Measurements from ENCODE around the gene HSD17B11. TPM values are rescaled to one million over a fixed set of nuclear protein-coding genes. Genes with fewer than 3 reads are reported as not detected.
"Not testable (repeated sequence)": the region's sequence is repeated elsewhere in the genome, so short reads cannot be mapped to it uniquely, and the experiment has no call there.

The HSD17B11 gene
- total and polyA plus RNA-seq, 2 of the 8 experiments (the other 6 are each of a cell fraction or from before 2014, with no cell fraction given): 6.0 to 9.0 TPM

DNA sequence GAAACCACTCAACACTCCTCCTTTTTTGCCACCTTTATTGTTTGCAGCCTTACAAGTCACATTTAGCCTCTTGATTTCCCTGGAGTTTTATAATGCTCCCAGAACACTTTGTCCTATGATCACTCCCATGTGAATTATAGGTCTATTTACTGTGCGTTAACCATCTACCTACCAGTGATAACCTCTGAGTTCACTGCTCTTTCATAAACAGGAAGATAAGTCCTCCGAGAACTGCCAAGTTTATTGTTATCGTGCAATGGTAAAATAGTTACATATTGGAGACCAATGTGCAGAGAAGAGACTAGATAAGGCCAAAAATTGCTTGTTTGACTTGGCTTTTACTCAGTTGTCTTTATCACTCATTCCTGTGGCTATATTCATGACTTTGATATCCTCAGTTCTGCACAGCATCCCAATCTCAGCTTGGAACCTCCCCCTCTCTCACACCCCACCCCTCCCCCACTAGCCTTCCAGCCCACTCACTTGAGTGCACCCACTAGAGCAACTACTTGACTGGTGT, 18.5 kb upstream of the HSD17B11 start (continued):
- TF ChIP-seq, protein P1, sequence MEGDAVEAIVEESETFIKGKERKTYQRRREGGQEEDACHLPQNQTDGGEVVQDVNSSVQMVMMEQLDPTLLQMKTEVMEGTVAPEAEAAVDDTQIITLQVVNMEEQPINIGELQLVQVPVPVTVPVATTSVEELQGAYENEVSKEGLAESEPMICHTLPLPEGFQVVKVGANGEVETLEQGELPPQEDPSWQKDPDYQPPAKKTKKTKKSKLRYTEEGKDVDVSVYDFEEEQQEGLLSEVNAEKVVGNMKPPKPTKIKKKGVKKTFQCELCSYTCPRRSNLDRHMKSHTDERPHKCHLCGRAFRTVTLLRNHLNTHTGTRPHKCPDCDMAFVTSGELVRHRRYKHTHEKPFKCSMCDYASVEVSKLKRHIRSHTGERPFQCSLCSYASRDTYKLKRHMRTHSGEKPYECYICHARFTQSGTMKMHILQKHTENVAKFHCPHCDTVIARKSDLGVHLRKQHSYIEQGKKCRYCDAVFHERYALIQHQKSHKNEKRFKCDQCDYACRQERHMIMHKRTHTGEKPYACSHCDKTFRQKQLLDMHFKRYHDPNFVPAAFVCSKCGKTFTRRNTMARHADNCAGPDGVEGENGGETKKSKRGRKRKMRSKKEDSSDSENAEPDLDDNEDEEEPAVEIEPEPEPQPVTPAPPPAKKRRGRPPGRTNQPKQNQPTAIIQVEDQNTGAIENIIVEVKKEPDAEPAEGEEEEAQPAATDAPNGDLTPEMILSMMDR (IDR thresholded peaks at IDR 0.05; ENCODE audit: control extremely low read depth in 1 of 3, insufficient read depth in 1 of 3, low read depth in 1 of 3, low read length in 3 of 3): no peak
- no peak for TF ChIP-seq SP2 (IDR thresholded peaks at IDR 0.05; ENCODE audit: low read length)

DNA sequence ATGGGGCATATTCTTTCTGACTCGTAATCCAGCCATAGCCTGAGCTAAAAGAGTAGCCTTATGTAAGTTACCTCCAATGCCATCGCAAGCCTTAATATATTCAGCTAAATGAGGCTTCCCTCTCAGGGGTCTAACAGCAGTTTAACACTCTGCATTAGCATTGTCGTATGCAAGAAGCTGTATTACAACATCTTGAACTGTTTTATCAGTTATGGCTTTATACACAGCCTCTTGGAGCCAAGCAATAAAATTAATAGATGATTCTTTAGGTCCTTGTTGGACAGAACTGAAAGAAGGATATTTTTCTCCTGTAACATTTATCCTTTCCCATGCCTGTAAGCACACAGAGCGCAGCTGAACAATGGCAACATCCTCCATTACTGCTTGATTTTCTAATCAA, 15.9 kb upstream of the HSD17B11 start:
- not testable (repeated sequence) for H3K4me1 ChIP-seq (replicated peaks in 1 of 4; ENCODE audit: control insufficient read depth in 3 of 4, insufficient read depth in 4 of 4, low read length in 3 of 4); H4K8ac ChIP-seq (ENCODE audit: extremely low read depth, insufficient read depth, low read length); H3K36me3 ChIP-seq (ENCODE audit: control insufficient read depth in 2 of 4, insufficient read depth in 4 of 4, low read length in 3 of 4); H3K4me2 ChIP-seq (ENCODE audit: insufficient read depth in 1 of 2, low read depth in 2 of 2, low read length in 2 of 2); H3K4me3 ChIP-seq (ENCODE audit: extremely low read depth in 1 of 4, insufficient read depth in 2 of 4, low read depth in 3 of 4, low read length in 4 of 4); H3K23me2 ChIP-seq (ENCODE audit: low read depth, low read length); H3K27ac ChIP-seq (ENCODE audit: low read depth, low read length); H3K9me3 ChIP-seq (ENCODE audit: insufficient read depth in 2 of 2, low read depth in 1 of 2, low read length in 1 of 2); H3K18ac ChIP-seq (ENCODE audit: extremely low read depth, low read length); H2BK12ac ChIP-seq (ENCODE audit: low read depth, low read length); H3K14ac ChIP-seq (ENCODE audit: insufficient read length); DNase-seq (ENCODE audit: low read depth in 1 of 2, low spot score in 2 of 2); H3K56ac ChIP-seq (replicated peaks; ENCODE audit: insufficient read length, low read depth, low read length); H2AK5ac ChIP-seq (ENCODE audit: low read depth, low read length); FAIRE-seq; H3K23ac ChIP-seq (ENCODE audit: insufficient read length); H3K27me3 ChIP-seq (replicated peaks in 1 of 4; ENCODE audit: control insufficient read depth in 3 of 4, extremely low read depth in 1 of 4, insufficient read depth in 3 of 4, low read length in 3 of 4); H2AFZ ChIP-seq (ENCODE audit: low read length); H4K20me1 ChIP-seq (replicated peaks in 1 of 2; ENCODE audit: control insufficient read depth in 1 of 2, insufficient read depth in 2 of 2, low read length in 2 of 2); H2BK5ac ChIP-seq (ENCODE audit: low read depth, low read length); H3K4ac ChIP-seq (replicated peaks; ENCODE audit: insufficient read length, low read depth, low read length); H2BK20ac ChIP-seq (ENCODE audit: low read length); H3K9ac ChIP-seq (replicated peaks in 1 of 4; ENCODE audit: extremely low read depth in 1 of 4, low read depth in 3 of 4, low read length in 3 of 4); H2BK120ac ChIP-seq (replicated peaks; ENCODE audit: low read depth, low read length); H4K91ac ChIP-seq (replicated peaks; ENCODE audit: insufficient read length, low read length); H3K79me2 ChIP-seq (ENCODE audit: control insufficient read depth in 1 of 2, insufficient read depth in 2 of 2, low read length in 2 of 2); H4K5ac ChIP-seq (ENCODE audit: insufficient read length, low read depth, low read length); H2BK15ac ChIP-seq (ENCODE audit: low read length); H3K79me1 ChIP-seq (ENCODE audit: low read depth, low read length)
- ChIA-PET CTCF (ENCODE audit: partially characterized antibody) (interaction anchor here (0.8 to 1.2 kb wide), 3 partner anchors 9 to 242 kb away, joined by 3 to 4 read pairs (median 3); no protein-coding TSS in a partner anchor), POLR2A (ENCODE audit: partially characterized antibody) (interaction anchor here (1.8 to 1.9 kb wide), 2 partner anchors 13 to 16 kb away, joined by 5 read pairs; partner anchors contain the start of gene HSD17B11)
- 85% methylated on average over 4 of the region's 4 CpGs; no CpG with 5 or more reads in 1 of the 2 experiments for whole genome bisulfite sequencing, 2 experiments (ENCODE audit: extremely low coverage in 1 of 2, insufficient coverage in 1 of 2, insufficient read length in 1 of 2, insufficient replicate concordance in 2 of 2, low coverage in 1 of 2, low lambda C conversion rate in 2 of 2, missing lambda C conversion rate in 1 of 2)

Data from H1 (cell line).